Neural cell (in vitro differentiated cells): ENCODE data around the gene HSD3B7. TPM values are rescaled to one million over a fixed set of nuclear protein-coding genes. Genes with fewer than 3 reads are reported as not detected.

Experiments
- H2AFZ ChIP-seq: fragments of 200-600, 300-800 bp; sonication (generic), shearing (Covaris generic); 2 replicates; pipeline ENCODE4 v1.6.0; 2014; ENCODE audit warnings: low read depth, mild to moderate bottlenecking, antibody characterized with exemption, low read length, moderate library complexity
- H3F3A ChIP-seq: fragments of 200-600 bp; shearing (Covaris generic); 2 replicates; pipeline ENCODE4 v1.6.1; 2016; ENCODE audit warnings: mild to moderate bottlenecking, moderate library complexity, mixed read lengths, antibody characterized with exemption, low read length; ENCODE audit not compliant: insufficient read depth, poor library complexity, severe bottlenecking
- H3K27ac ChIP-seq: fragments of 200-600, 300-800 bp; sonication (generic), shearing (Covaris generic); 2 replicates; pipeline ENCODE4 v1.5.1; 2014; ENCODE audit warnings: mild to moderate bottlenecking, low read length, moderate library complexity
- H3K27me3 ChIP-seq: fragments of 300-800, 200-600 bp; sonication (generic), shearing (Covaris generic); 2 replicates; pipeline ENCODE4 v1.6.0; 2014; ENCODE audit warnings: mild to moderate bottlenecking, low read depth, low read length, moderate library complexity; ENCODE audit not compliant: insufficient read depth
- H3K36me3 ChIP-seq: fragments of 300-800, 200-600 bp; sonication (generic), shearing (Covaris generic); 2 replicates; pipeline ENCODE4 v1.5.1; 2014; ENCODE audit warnings: mild to moderate bottlenecking, antibody characterized with exemption, low read length, moderate library complexity; ENCODE audit not compliant: insufficient read depth
- H3K4me2 ChIP-seq: fragments of 300-800, 200-600 bp; sonication (generic), shearing (Covaris generic); 2 replicates; pipeline ENCODE4 v1.6.0; 2014; ENCODE audit warnings: mild to moderate bottlenecking, low read length
- H3K4me3 ChIP-seq: fragments of 300-800, 200-600 bp; sonication (generic), shearing (Covaris generic); 2 replicates; pipeline ENCODE4 v1.5.1; 2014; ENCODE audit warnings: mild to moderate bottlenecking, low read length, moderate library complexity
- H3K79me2 ChIP-seq: fragments of 200-600 bp; shearing (Covaris generic); replicated peaks from 2 replicates; pipeline ENCODE4 v1.6.0; 2014; ENCODE audit warnings: mild to moderate bottlenecking, low read length, moderate library complexity; ENCODE audit not compliant: insufficient read depth
- H3K9ac ChIP-seq: fragments of 300-800, 200-600 bp; sonication (generic), shearing (Covaris generic); 2 replicates; pipeline ENCODE4 v1.6.1; 2016; ENCODE audit warnings: mild to moderate bottlenecking, low read length, mixed read lengths
- H3K9me2 ChIP-seq: fragments of 200-600 bp; shearing (Covaris generic); 2 replicates; pipeline ENCODE4 v1.6.1; 2016; ENCODE audit warnings: mild to moderate bottlenecking, low read length, mixed read lengths; ENCODE audit not compliant: insufficient read depth
- H3K9me3 ChIP-seq: fragments of 200-600, 300-800 bp; sonication (generic), shearing (Covaris generic); 2 replicates; pipeline ENCODE4 v1.6.1; 2016; ENCODE audit warnings: mild to moderate bottlenecking, mixed run types, low read length, moderate library complexity, mixed read lengths
- H4K20me1 ChIP-seq: fragments of 200-600 bp; shearing (Covaris generic); 2 replicates; pipeline ENCODE4 v1.6.1; 2016; ENCODE audit warnings: mild to moderate bottlenecking, mixed run types; ENCODE audit not compliant: insufficient read depth
- EP300 ChIP-seq: fragments of 450-650 bp; conservative IDR thresholded peaks from 2 replicates; pipeline ENCODE4 v1.6.1; 2014; ENCODE audit warnings: antibody characterized with exemption, mild to moderate bottlenecking, moderate library complexity; ENCODE audit not compliant: poor library complexity, severe bottlenecking
- EZH2 ChIP-seq: fragments of 200-600, 300-800 bp; shearing (Covaris generic), sonication (generic); IDR thresholded peaks from 2 replicates; pipeline ENCODE4 v1.6.1; 2014; ENCODE audit warnings: antibody characterized with exemption, low read length, borderline replicate concordance, mild to moderate bottlenecking; ENCODE audit not compliant: insufficient read depth, poor library complexity, severe bottlenecking
- MXI1 ChIP-seq: fragments of 450-650 bp; conservative IDR thresholded peaks from 2 replicates; pipeline ENCODE4 v1.6.1; 2014; ENCODE audit warnings: antibody characterized with exemption, mild to moderate bottlenecking; ENCODE audit not compliant: poor library complexity, severe bottlenecking
- POLR2AphosphoS5 ChIP-seq: IDR thresholded peaks from 2 replicates; pipeline ENCODE4 v1.6.1; 2012
- RAD21 ChIP-seq: fragments of 450-650 bp; conservative IDR thresholded peaks from 2 replicates; pipeline ENCODE4 v1.6.1; 2014; ENCODE audit warnings: antibody characterized with exemption, mild to moderate bottlenecking, moderate library complexity
- SMC3 ChIP-seq: fragments of 450-650 bp; conservative IDR thresholded peaks from 2 replicates; pipeline ENCODE4 v1.6.1; 2014; ENCODE audit warnings: antibody characterized with exemption, mild to moderate bottlenecking, moderate library complexity; ENCODE audit not compliant: poor library complexity
- TAF1 ChIP-seq: IDR thresholded peaks from 2 replicates; pipeline ENCODE4 v1.6.1; 2012; ENCODE audit warnings: low read depth
- polyA plus RNA-seq: library from polyadenylated mRNA; depleted of rRNA; stranded (reverse); fragments of >200 nt; gene quantifications from 2 replicates; pipeline ENCODE4 v1.2.3, GENCODE V29; 2014
- TF ChIP-seq, protein P1 (sequence below): IDR thresholded peaks from 2 replicates; pipeline ENCODE4 v1.6.1; 2012; ENCODE audit warnings: borderline replicate concordance
- TF ChIP-seq, protein P2 (sequence below): fragments of 450-650 bp; IDR thresholded peaks from 2 replicates; pipeline ENCODE4 v1.5.1; 2014; ENCODE audit warnings: antibody characterized with exemption, mild to moderate bottlenecking, moderate library complexity; ENCODE audit not compliant: poor library complexity, severe bottlenecking

The HSD3B7 gene
- polyA plus RNA-seq, 1 donor from 2014 or later, result 3.4 TPM

- TF ChIP-seq MXI1, result no peak
- TF ChIP-seq POLR2AphosphoS5, result no peak
- no peak for TF ChIP-seq EP300
- TF ChIP-seq, protein P1, sequence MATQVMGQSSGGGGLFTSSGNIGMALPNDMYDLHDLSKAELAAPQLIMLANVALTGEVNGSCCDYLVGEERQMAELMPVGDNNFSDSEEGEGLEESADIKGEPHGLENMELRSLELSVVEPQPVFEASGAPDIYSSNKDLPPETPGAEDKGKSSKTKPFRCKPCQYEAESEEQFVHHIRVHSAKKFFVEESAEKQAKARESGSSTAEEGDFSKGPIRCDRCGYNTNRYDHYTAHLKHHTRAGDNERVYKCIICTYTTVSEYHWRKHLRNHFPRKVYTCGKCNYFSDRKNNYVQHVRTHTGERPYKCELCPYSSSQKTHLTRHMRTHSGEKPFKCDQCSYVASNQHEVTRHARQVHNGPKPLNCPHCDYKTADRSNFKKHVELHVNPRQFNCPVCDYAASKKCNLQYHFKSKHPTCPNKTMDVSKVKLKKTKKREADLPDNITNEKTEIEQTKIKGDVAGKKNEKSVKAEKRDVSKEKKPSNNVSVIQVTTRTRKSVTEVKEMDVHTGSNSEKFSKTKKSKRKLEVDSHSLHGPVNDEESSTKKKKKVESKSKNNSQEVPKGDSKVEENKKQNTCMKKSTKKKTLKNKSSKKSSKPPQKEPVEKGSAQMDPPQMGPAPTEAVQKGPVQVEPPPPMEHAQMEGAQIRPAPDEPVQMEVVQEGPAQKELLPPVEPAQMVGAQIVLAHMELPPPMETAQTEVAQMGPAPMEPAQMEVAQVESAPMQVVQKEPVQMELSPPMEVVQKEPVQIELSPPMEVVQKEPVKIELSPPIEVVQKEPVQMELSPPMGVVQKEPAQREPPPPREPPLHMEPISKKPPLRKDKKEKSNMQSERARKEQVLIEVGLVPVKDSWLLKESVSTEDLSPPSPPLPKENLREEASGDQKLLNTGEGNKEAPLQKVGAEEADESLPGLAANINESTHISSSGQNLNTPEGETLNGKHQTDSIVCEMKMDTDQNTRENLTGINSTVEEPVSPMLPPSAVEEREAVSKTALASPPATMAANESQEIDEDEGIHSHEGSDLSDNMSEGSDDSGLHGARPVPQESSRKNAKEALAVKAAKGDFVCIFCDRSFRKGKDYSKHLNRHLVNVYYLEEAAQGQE, result no peak
- TF ChIP-seq TAF1, result no peak
- TF ChIP-seq EZH2, result no peak
- TF ChIP-seq SMC3, result no peak
- TF ChIP-seq, protein P2, sequence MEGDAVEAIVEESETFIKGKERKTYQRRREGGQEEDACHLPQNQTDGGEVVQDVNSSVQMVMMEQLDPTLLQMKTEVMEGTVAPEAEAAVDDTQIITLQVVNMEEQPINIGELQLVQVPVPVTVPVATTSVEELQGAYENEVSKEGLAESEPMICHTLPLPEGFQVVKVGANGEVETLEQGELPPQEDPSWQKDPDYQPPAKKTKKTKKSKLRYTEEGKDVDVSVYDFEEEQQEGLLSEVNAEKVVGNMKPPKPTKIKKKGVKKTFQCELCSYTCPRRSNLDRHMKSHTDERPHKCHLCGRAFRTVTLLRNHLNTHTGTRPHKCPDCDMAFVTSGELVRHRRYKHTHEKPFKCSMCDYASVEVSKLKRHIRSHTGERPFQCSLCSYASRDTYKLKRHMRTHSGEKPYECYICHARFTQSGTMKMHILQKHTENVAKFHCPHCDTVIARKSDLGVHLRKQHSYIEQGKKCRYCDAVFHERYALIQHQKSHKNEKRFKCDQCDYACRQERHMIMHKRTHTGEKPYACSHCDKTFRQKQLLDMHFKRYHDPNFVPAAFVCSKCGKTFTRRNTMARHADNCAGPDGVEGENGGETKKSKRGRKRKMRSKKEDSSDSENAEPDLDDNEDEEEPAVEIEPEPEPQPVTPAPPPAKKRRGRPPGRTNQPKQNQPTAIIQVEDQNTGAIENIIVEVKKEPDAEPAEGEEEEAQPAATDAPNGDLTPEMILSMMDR, result no peak
- no peak for TF ChIP-seq RAD21
- Histone ChIP-seq H3K9me2 (no peaks in the 10 kb centered on the region), H3K9me3 (no peaks in the 10 kb centered on the region), H3K79me2 (no peaks in the 10 kb centered on the region), H3K9ac (no peak overlapping the region), H3F3A (no peaks in the 10 kb centered on the region), H3K4me2 (no peak overlapping the region), H4K20me1 (no peaks in the 10 kb centered on the region), H2AFZ (no peak overlapping the region), H3K27ac (no peak overlapping the region), H3K4me3 (no peak overlapping the region), H3K36me3 (no peaks in the 10 kb centered on the region), H3K27me3 (no peaks in the 10 kb centered on the region)
Observed at GRCh38 chr16:30972872-30973271, 12.1 kb upstream of the HSD3B7 start.

DNA sequence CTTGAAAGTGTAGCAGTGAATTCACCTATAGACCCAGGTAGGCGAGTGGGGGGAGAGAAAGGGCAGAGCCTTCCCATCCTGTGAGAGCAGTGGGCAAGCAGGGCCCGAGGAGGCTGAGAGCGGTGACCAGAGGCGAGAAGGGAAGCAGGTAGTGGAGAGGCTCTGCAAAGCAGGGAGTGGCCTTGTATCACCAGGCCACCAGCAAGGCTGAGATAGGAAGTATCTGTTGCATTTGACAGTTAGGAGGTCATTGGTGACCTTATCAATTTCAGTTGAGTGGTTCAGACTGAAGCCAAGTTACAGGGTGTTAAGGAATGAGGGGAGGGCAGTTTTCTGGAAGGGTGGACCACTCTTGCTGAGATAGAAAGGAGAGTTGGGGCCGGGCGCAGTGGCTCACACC lies 10.7 kb upstream of the HSD3B7 start:
- Histone ChIP-seq H3K9me3 (no peaks in the 10 kb centered on the region), H3K4me2 (no peak overlapping the region), H3K27ac (no peak overlapping the region), H3K9ac (no peak overlapping the region), H3K9me2 (no peaks in the 10 kb centered on the region), H3F3A (no peaks in the 10 kb centered on the region), H3K27me3 (no peaks in the 10 kb centered on the region), H2AFZ (no peak overlapping the region), H3K36me3 (no peaks in the 10 kb centered on the region), H4K20me1 (no peaks in the 10 kb centered on the region), H3K4me3 (no peak overlapping the region), H3K79me2 (no peaks in the 10 kb centered on the region)
- no peak for TF ChIP-seq POLR2AphosphoS5
- TF ChIP-seq, protein P1, result no peak
- TF ChIP-seq MXI1, result no peak
- TF ChIP-seq RAD21, result no peak
- TF ChIP-seq TAF1, result no peak
- TF ChIP-seq EP300, result no peak
- TF ChIP-seq SMC3, result no peak
- no peak for TF ChIP-seq EZH2
- TF ChIP-seq, protein P2, result no peak
